SK-N-SH treated with all-trans-retinoic acid at 6 μM for 48 hours (cell line): ENCODE data around the gene B4GALT2.

Source experiments
- ATAC-seq: fragments of 200-7000 bp; cut with Tn5 transposase; 3 replicates; pipeline ENCODE4 v1.9.1; 2020; ENCODE audit warnings: mild to moderate bottlenecking, moderate library complexity
- ARNTL ChIP-seq: fragments of 450-650 bp; formaldehyde crosslinking; IDR thresholded peaks from 2 replicates; pipeline ENCODE4 v1.5.0; 2020; ENCODE audit warnings: low read depth, mild to moderate bottlenecking, moderate library complexity, borderline replicate concordance
- BACH2 ChIP-seq: fragments of 250-450 bp; sonication (Bioruptor Pico); IDR thresholded peaks from 2 replicates; pipeline ENCODE4 v1.9.0; 2021; ENCODE audit warnings: mild to moderate bottlenecking, borderline replicate concordance
- CREB5 ChIP-seq: fragments of 250-450 bp; sonication (Bioruptor Pico); IDR thresholded peaks from 2 replicates; pipeline ENCODE4 v1.5.1; 2020; ENCODE audit warnings: low read depth, mild to moderate bottlenecking, moderate library complexity
- CSDC2 ChIP-seq: fragments of 250-450 bp; sonication (Bioruptor Pico); IDR thresholded peaks from 2 replicates; pipeline ENCODE4 v1.5.0; 2020; ENCODE audit warnings: mild to moderate bottlenecking, moderate library complexity
- ESRRG ChIP-seq: fragments of 250-450 bp; sonication (Bioruptor Pico); IDR thresholded peaks from 2 replicates; pipeline ENCODE4 v1.6.1; 2021; ENCODE audit warnings: mild to moderate bottlenecking
- GLIS3 ChIP-seq: fragments of 250-450 bp; sonication (Bioruptor Pico); IDR thresholded peaks from 2 replicates; pipeline ENCODE4 v1.5.0; 2020; ENCODE audit warnings: mild to moderate bottlenecking, moderate library complexity
- ISL1 ChIP-seq: fragments of 250-450 bp; sonication (Bioruptor Pico); IDR thresholded peaks from 2 replicates; pipeline ENCODE4 v2.1.2; 2022; ENCODE audit warnings: mild to moderate bottlenecking, moderate library complexity
- PATZ1 ChIP-seq: fragments of 250-450 bp; sonication (Bioruptor Pico); IDR thresholded peaks from 2 replicates; pipeline ENCODE4 v1.8.0; 2020; ENCODE audit warnings: mild to moderate bottlenecking, moderate library complexity, borderline replicate concordance
- PPARA ChIP-seq: fragments of 250-450 bp; sonication (Bioruptor Pico); IDR thresholded peaks from 2 replicates; pipeline ENCODE4 v1.5.0; 2020; ENCODE audit warnings: mild to moderate bottlenecking, borderline replicate concordance
- SNAI2 ChIP-seq: fragments of 250-450 bp; sonication (Bioruptor Pico); IDR thresholded peaks from 2 replicates; pipeline ENCODE4 v1.5.0; 2020; ENCODE audit warnings: mild to moderate bottlenecking, moderate library complexity
- TCF4 ChIP-seq: fragments of 250-450 bp; sonication (Bioruptor Pico); IDR thresholded peaks from 2 replicates; pipeline ENCODE4 v1.8.0; 2021; ENCODE audit warnings: mild to moderate bottlenecking, moderate library complexity, borderline replicate concordance
- TOX ChIP-seq: fragments of 250-450 bp; sonication (Bioruptor Pico); IDR thresholded peaks from 2 replicates; pipeline ENCODE4 v1.8.0; 2021; ENCODE audit warnings: mild to moderate bottlenecking, moderate library complexity, borderline replicate concordance
- TSHZ2 ChIP-seq: fragments of 250-450 bp; sonication (Bioruptor Pico); IDR thresholded peaks from 2 replicates; pipeline ENCODE4 v1.5.0; 2020; ENCODE audit warnings: mild to moderate bottlenecking, moderate library complexity
- ZC3H10 ChIP-seq: fragments of 250-450 bp; sonication (Bioruptor Pico); IDR thresholded peaks from 2 replicates; pipeline ENCODE4 v1.5.1; 2021; ENCODE audit warnings: mild to moderate bottlenecking, moderate library complexity
- ZFP3 ChIP-seq: fragments of 250-450 bp; sonication (Bioruptor Pico); IDR thresholded peaks from 2 replicates; pipeline ENCODE4 v1.5.0; 2020; ENCODE audit warnings: mild to moderate bottlenecking, moderate library complexity
- ZFP30 ChIP-seq: fragments of 450-650 bp; formaldehyde crosslinking; IDR thresholded peaks from 2 replicates; pipeline ENCODE4 v1.5.0; 2022; ENCODE audit warnings: mild to moderate bottlenecking, moderate library complexity
- ZNF565 ChIP-seq: fragments of 450-650 bp; formaldehyde crosslinking; conservative IDR thresholded peaks from 2 replicates; pipeline ENCODE4 v1.5.0; 2020; ENCODE audit warnings: low read depth, mild to moderate bottlenecking, moderate library complexity
- ZNF70 ChIP-seq: fragments of 450-650 bp; formaldehyde crosslinking; IDR thresholded peaks from 2 replicates; pipeline ENCODE4 v1.5.0; 2020; ENCODE audit warnings: mild to moderate bottlenecking, moderate library complexity
- ZNF8 ChIP-seq: fragments of 450-650 bp; formaldehyde crosslinking; IDR thresholded peaks from 2 replicates; pipeline ENCODE4 v1.5.0; 2020; ENCODE audit warnings: mild to moderate bottlenecking, moderate library complexity
- TF ChIP-seq, protein P1 (sequence below): fragments of 250-450 bp; sonication (Bioruptor Pico); IDR thresholded peaks from 2 replicates; pipeline ENCODE4 v1.8.0; 2021; ENCODE audit warnings: low read depth, mild to moderate bottlenecking, moderate library complexity, borderline replicate concordance
- TF ChIP-seq, protein P2 (sequence below): fragments of 250-450 bp; sonication (Bioruptor Pico); IDR thresholded peaks from 2 replicates; pipeline ENCODE4 v1.5.1; 2021; ENCODE audit warnings: mild to moderate bottlenecking, moderate library complexity

B4GALT2 gene

DNA sequence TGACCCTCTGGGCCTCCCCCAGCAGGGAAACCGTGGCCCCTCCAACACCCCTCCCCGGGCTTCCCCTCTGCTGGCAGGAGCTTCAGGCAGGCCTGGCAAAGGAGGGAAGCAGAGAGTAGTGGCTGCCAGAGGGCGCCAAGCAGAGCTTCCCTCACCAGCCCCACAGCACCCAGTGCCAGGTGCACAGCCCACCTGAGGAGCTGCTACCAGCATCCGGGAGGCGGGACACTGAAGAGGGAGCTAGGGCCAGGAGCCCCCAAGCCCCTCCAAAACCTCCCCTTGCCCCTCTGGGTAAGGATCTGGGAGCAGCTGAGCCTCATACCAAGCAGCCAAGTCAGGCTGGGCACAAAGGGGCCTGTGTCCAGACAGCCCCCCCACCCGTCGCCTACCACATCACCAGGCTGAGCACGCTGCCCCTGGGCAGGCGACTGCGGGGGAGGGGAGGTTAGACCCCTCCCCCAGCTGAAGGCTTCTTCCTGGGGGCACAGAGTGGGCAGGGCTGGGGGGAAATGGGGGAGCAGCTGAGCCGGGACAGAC, 32.0 kb downstream of the B4GALT2 start:
- ATAC-seq = no peak
- TF ChIP-seq ZNF8 (no peak), ZFP30 (CRISPR knock-in tag) (no peak), GLIS3 (no peak), ARNTL (no peak), ISL1 (CRISPR knock-in tag) (no peak), CSDC2 (CRISPR knock-in tag) (no peak), BACH2 (no peak), PPARA (CRISPR knock-in tag) (no peak), TOX (CRISPR knock-in tag) (no peak), SNAI2 (CRISPR knock-in tag) (no peak), ZC3H10 (no peak), ESRRG (CRISPR knock-in tag) (no peak), TCF4 (CRISPR knock-in tag) (no peak)
- TF ChIP-seq, protein P1, sequence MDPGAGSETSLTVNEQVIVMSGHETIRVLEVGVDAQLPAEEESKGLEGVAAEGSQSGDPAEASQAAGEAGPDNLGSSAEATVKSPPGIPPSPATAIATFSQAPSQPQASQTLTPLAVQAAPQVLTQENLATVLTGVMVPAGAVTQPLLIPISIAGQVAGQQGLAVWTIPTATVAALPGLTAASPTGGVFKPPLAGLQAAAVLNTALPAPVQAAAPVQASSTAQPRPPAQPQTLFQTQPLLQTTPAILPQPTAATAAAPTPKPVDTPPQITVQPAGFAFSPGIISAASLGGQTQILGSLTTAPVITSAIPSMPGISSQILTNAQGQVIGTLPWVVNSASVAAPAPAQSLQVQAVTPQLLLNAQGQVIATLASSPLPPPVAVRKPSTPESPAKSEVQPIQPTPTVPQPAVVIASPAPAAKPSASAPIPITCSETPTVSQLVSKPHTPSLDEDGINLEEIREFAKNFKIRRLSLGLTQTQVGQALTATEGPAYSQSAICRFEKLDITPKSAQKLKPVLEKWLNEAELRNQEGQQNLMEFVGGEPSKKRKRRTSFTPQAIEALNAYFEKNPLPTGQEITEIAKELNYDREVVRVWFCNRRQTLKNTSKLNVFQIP = no peak

DNA sequence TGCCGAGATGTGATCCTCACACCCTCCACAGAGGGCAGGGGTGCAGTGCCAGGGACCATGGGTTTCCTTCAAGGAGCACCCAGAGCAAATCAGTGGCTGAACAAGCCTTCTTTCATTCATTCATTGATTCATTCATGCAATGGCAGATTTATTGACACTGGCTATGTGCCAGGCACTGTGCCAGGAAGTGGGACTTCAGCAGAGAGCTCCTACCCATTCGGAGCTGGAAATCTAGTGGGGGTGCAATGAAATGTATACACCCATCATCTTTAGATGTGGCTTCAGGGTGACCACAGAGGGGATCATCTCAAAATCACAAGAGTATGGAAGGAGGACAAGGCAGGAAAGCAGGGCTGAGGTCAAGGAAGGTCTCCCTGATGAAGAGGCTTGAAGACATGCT, 33.4 kb downstream of the B4GALT2 start:
- TF ChIP-seq PATZ1 (no peak), ZFP3 (0 out of 2 replicates have a peak, but pooled peaks have one; percentile 24)
- TF ChIP-seq, all 23 proteins: peak for 1
- no peak for ATAC-seq

DNA sequence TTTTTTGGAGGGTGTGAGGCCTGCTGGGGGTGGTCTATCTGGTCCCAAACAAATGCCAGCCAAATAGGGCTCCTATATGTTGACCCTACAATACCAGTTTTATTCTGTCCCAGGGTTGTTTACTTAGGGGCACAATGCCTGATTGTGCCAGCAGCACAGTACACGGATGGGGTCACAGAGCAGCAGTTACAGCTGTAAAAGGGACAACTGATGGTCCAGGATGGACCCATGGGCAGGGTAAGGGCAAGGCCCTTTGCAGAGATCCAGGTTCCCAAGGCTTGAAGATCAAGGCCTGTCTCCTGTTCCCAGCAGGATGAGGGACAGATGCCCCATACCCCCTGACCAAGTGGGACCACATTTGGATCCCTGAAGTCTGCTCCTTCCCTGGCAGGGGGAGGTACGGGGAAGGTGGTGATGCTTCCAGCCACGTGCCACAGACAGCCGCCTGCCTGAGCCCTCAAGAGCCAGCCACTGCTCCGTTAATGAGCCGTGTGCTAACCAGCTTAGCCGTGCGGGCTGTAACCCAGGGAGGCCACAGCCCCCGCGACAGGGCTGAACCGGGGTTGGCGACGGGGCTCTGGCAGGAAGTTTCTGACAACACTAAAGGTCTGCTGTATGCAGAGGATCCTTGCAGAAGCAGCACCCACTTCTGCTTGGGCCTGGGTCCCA, 34.1 kb downstream of the B4GALT2 start:
- ATAC-seq = no peak
- TF ChIP-seq TSHZ2 (CRISPR knock-in tag) (no peak), ZFP30 (CRISPR knock-in tag) (no peak), CREB5 (CRISPR knock-in tag) (no peak), ZFP3 (no peak), ARNTL (no peak), PPARA (CRISPR knock-in tag) (no peak), ZNF70 (CRISPR knock-in tag) (no peak), GLIS3 (no peak), ESRRG (CRISPR knock-in tag) (no peak), ZNF565 (CRISPR knock-in tag) (no peak), TOX (CRISPR knock-in tag) (no peak), PATZ1 (no peak)
- TF ChIP-seq, protein P2, sequence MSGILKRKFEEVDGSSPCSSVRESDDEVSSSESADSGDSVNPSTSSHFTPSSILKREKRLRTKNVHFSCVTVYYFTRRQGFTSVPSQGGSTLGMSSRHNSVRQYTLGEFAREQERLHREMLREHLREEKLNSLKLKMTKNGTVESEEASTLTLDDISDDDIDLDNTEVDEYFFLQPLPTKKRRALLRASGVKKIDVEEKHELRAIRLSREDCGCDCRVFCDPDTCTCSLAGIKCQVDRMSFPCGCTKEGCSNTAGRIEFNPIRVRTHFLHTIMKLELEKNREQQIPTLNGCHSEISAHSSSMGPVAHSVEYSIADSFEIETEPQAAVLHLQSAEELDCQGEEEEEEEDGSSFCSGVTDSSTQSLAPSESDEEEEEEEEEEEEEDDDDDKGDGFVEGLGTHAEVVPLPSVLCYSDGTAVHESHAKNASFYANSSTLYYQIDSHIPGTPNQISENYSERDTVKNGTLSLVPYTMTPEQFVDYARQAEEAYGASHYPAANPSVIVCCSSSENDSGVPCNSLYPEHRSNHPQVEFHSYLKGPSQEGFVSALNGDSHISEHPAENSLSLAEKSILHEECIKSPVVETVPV (CRISPR knock-in tag) = no peak
- TF ChIP-seq, protein P1 = no peak
